ENCODE data around the gene C11orf52. TPM values are rescaled to one million over a fixed set of nuclear protein-coding genes. Genes with fewer than 3 reads are reported as not detected.

C11orf52 gene
- total and polyA plus RNA-seq, 2 donors (not counting 3 experiments of a cell fraction or from before 2014, with no cell fraction given) = 0.31 to 0.76 TPM

GRCh38 chr11:111930472-111930871 lies 11.8 kb downstream of the C11orf52 start:
- no peak overlapping the region for H3K4me2 ChIP-seq (ENCODE audit: insufficient read depth, low read length)
- H3K9ac ChIP-seq (replicated peaks; ENCODE audit: extremely low read depth, insufficient read depth, low read length) = no peak overlapping the region
- H2AFZ ChIP-seq (ENCODE audit: low read depth, low read length) = no peak overlapping the region
- H3K9me3 ChIP-seq (replicated peaks; ENCODE audit: control insufficient read depth, insufficient read depth, low read length) = no peaks in the 10 kb centered on the region
- H3K79me2 ChIP-seq (ENCODE audit: control insufficient read depth, insufficient read depth, low read length) = no peaks in the 10 kb centered on the region
- no peak overlapping the region for H3K4me3 ChIP-seq (replicated peaks in 1 of 3; ENCODE audit: insufficient read depth in 1 of 3, low read depth in 1 of 3, low read length in 3 of 3)
- DNase-seq (ENCODE audit: low read depth, low spot score) (no peak), FAIRE-seq (no peak)
- no peak overlapping the region for H3K27ac ChIP-seq (ENCODE audit: insufficient read depth, low read depth, low read length)
- CTCF ChIA-PET = interaction anchor here (1.0 to 8.7 kb wide), 5 partner anchors 20 to 93 kb away, joined by 3 to 407 read pairs (median 9); partner anchors contain the start of gene ALG9
- no TSS peak for BruUV-seq (replicated peaks)
- dilution Hi-C loops (cut with MboI; ENCODE audit: extremely low pct_ligation_motif_present, low sequenced_read_pairs) (no loop called here), intact Hi-C loops (cut with micrococcal nuclease) (loop anchor here (2.0 kb wide), 1 partner anchor 144 kb away; the partner anchor contains the start of genes NKAPD1 and PIH1D2)
- no peak for TF ChIP-seq GATA2 (IDR thresholded peaks at IDR 0.05; ENCODE audit: insufficient read depth, insufficient read length, low read depth, low read length)
- no peak for TF ChIP-seq POLR2A (IDR thresholded peaks at IDR 0.05; ENCODE audit: low read depth, low read length)
- no peak for TF ChIP-seq JUN (IDR thresholded peaks at IDR 0.05; ENCODE audit: borderline replicate concordance, insufficient read depth, insufficient read length, low read depth)
- no peak for TF ChIP-seq FOS (IDR thresholded peaks at IDR 0.05; ENCODE audit: borderline replicate concordance, insufficient read depth, low read length)
- no peak for TF ChIP-seq MAX (IDR thresholded peaks at IDR 0.05; ENCODE audit: insufficient read depth, insufficient read length)
- TF ChIP-seq EZH2 (IDR thresholded peaks at IDR 0.05; ENCODE audit: borderline replicate concordance, low read depth, low read length, severe bottlenecking) = no peak
- no peak for TF ChIP-seq MYC (IDR thresholded peaks at IDR 0.05; ENCODE audit: low read depth, low read length)
- no peak for TF ChIP-seq POLR2AphosphoS5 (IDR thresholded peaks at IDR 0.05; ENCODE audit: insufficient read depth, low read depth, low read length)
- TF ChIP-seq, protein P1, sequence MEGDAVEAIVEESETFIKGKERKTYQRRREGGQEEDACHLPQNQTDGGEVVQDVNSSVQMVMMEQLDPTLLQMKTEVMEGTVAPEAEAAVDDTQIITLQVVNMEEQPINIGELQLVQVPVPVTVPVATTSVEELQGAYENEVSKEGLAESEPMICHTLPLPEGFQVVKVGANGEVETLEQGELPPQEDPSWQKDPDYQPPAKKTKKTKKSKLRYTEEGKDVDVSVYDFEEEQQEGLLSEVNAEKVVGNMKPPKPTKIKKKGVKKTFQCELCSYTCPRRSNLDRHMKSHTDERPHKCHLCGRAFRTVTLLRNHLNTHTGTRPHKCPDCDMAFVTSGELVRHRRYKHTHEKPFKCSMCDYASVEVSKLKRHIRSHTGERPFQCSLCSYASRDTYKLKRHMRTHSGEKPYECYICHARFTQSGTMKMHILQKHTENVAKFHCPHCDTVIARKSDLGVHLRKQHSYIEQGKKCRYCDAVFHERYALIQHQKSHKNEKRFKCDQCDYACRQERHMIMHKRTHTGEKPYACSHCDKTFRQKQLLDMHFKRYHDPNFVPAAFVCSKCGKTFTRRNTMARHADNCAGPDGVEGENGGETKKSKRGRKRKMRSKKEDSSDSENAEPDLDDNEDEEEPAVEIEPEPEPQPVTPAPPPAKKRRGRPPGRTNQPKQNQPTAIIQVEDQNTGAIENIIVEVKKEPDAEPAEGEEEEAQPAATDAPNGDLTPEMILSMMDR (IDR thresholded peaks at IDR 0.05; ENCODE audit: extremely low read depth in 1 of 2, insufficient read depth in 1 of 2, low read depth in 1 of 2, low read length in 2 of 2) = no peak
- H3K9me1 ChIP-seq (replicated peaks; ENCODE audit: control insufficient read depth, extremely low read depth, insufficient read depth, low read length) = no peaks in the 10 kb centered on the region
- H3K36me3 ChIP-seq (ENCODE audit: control insufficient read depth in 2 of 2, extremely low read depth in 1 of 2, insufficient read depth in 2 of 2, low read length in 2 of 2) = no peaks in the 10 kb centered on the region
- H4K20me1 ChIP-seq (replicated peaks; ENCODE audit: control insufficient read depth, extremely low read depth, insufficient read depth, low read length) = no peaks in the 10 kb centered on the region
- peaks cover 11% of the 10 kb centered on the region for H3K4me1 ChIP-seq (ENCODE audit: control insufficient read depth, extremely low read depth, insufficient read depth, low read length)
- POLR2A ChIA-PET = no interaction called here
- H3K27me3 ChIP-seq (ENCODE audit: control insufficient read depth in 2 of 2, insufficient read depth in 2 of 2, low read length in 2 of 2) = no peaks in the 10 kb centered on the region
